22Rv1 (cell line): ENCODE measurements around the gene FAM83D.

Experiments
- CTCF ChIP-seq: fragments of 450-650 bp; IDR thresholded peaks from 2 replicates; pipeline ENCODE4 v1.5.1; 2017; ENCODE audit warnings: mild to moderate bottlenecking
- ZFX ChIP-seq: fragments of 450-650 bp; IDR thresholded peaks from 2 replicates; pipeline ENCODE4 v1.6.1; 2017; ENCODE audit warnings: antibody characterized with exemption, borderline replicate concordance

- TF ChIP-seq CTCF (no peak), ZFX (no peak)
These were observed 39.0 kb downstream of the FAM83D start for GRCh38 chr20:38965264-38965663.
